HepG2 (cell line): Measurements from ENCODE around the gene ZNF318. TPM values are rescaled to one million over a fixed set of nuclear protein-coding genes. Genes with fewer than 3 reads are reported as not detected.
A peak's percentile ranks its signal among the peaks of the same experiment; 100 is the strongest.

Source experiments
- ARID2 ChIP-seq: sonication (generic); formaldehyde crosslinking; IDR thresholded peaks from 2 replicates; pipeline ENCODE4 v1.8.1; 2022; ENCODE audit warnings: mild to moderate bottlenecking, missing genetic modification reagents, borderline replicate concordance
- CENPX ChIP-seq: sonication (generic); formaldehyde crosslinking; IDR thresholded peaks from 2 replicates; pipeline ENCODE4 v1.9.0; 2021; ENCODE audit warnings: mild to moderate bottlenecking, missing genetic modification reagents, moderate library complexity
- DPF2 ChIP-seq: sonication (generic); formaldehyde crosslinking; IDR thresholded peaks from 2 replicates; pipeline ENCODE4 v1.4.0; 2020; ENCODE audit warnings: mild to moderate bottlenecking, low read depth, missing genetic modification reagents, borderline replicate concordance
- ELF4 ChIP-seq: sonication (generic); formaldehyde crosslinking; IDR thresholded peaks from 2 replicates; pipeline ENCODE4 v1.5.0; 2020; ENCODE audit warnings: missing genetic modification reagents, mild to moderate bottlenecking, moderate library complexity, borderline replicate concordance
- HCFC1 ChIP-seq: fragments of 150-350 bp; IDR thresholded peaks from 2 replicates; pipeline ENCODE4 v1.6.1; 2014; ENCODE audit warnings: low read depth, low read length
- ISL2 ChIP-seq: sonication (generic); formaldehyde crosslinking; IDR thresholded peaks from 2 replicates; pipeline ENCODE4 v1.5.0; 2020; ENCODE audit warnings: missing genetic modification reagents
- MIER3 ChIP-seq: IDR thresholded peaks from 2 replicates; pipeline ENCODE4 v1.6.1; 2016; ENCODE audit warnings: missing compliant biosample characterization, borderline replicate concordance
- MXD4 ChIP-seq: IDR thresholded peaks from 2 replicates; pipeline ENCODE4 v1.6.1; 2016; ENCODE audit warnings: mild to moderate bottlenecking, missing biosample characterization, missing genetic modification reagents
- NFE2 ChIP-seq: sonication (generic); formaldehyde crosslinking; IDR thresholded peaks from 2 replicates; pipeline ENCODE4 v1.4.0; 2020; ENCODE audit warnings: missing genetic modification reagents
- NRL ChIP-seq: sonication (generic); formaldehyde crosslinking; IDR thresholded peaks from 2 replicates; pipeline ENCODE4 v1.5.0; 2020; ENCODE audit warnings: missing genetic modification reagents, mild to moderate bottlenecking, moderate library complexity, borderline replicate concordance
- PBX3 ChIP-seq: sonication (generic); formaldehyde crosslinking; IDR thresholded peaks from 2 replicates; pipeline ENCODE4 v1.8.1; 2023; ENCODE audit warnings: missing genetic modification reagents, inconsistent platforms, borderline replicate concordance
- POLR2G ChIP-seq: fragments of 200-400 bp; formaldehyde crosslinking; IDR thresholded peaks from 2 replicates; pipeline ENCODE4 v1.6.1; 2018; ENCODE audit warnings: mild to moderate bottlenecking, low read depth, low read length, moderate library complexity
- REXO4 ChIP-seq: sonication (generic); formaldehyde crosslinking; IDR thresholded peaks from 2 replicates; pipeline ENCODE4 v1.8.0; 2022; ENCODE audit warnings: missing genetic modification reagents, mild to moderate bottlenecking, borderline replicate concordance
- TCF7 ChIP-seq: sonication (generic); IDR thresholded peaks from 2 replicates; pipeline ENCODE4 v1.6.1; 2016; ENCODE audit warnings: antibody characterized with exemption, low read depth
- ZFP1 ChIP-seq: IDR thresholded peaks from 2 replicates; pipeline ENCODE4 v1.6.1; 2016
- ZFP90 ChIP-seq: sonication (generic); formaldehyde crosslinking; IDR thresholded peaks from 2 replicates; pipeline ENCODE4 v1.8.0; 2022; ENCODE audit warnings: missing genetic modification reagents, mild to moderate bottlenecking, inconsistent platforms, borderline replicate concordance
- ZNF17 ChIP-seq: sonication (generic); formaldehyde crosslinking; IDR thresholded peaks from 2 replicates; pipeline ENCODE4 v1.5.0; 2020; ENCODE audit warnings: mild to moderate bottlenecking, missing genetic modification reagents
- ZNF281 ChIP-seq: sonication (generic); formaldehyde crosslinking; IDR thresholded peaks from 2 replicates; pipeline ENCODE4 v1.4.0; 2020; ENCODE audit warnings: missing genetic modification reagents, borderline replicate concordance
- ZNF441 ChIP-seq: sonication (generic); formaldehyde crosslinking; IDR thresholded peaks from 2 replicates; pipeline ENCODE4 v1.7.0; 2021; ENCODE audit warnings: missing genetic modification reagents, borderline replicate concordance
- ZSCAN9 ChIP-seq: IDR thresholded peaks from 2 replicates; pipeline ENCODE4 v1.6.1; 2016; ENCODE audit warnings: borderline replicate concordance
- polyA plus RNA-seq, 8 experiments: library from polyadenylated mRNA; depleted of rRNA in 3 of 8; stranded (reverse) in 7 of 8; unstranded in 1 of 8; fragments of >200 nt; fragmentation: Illumina TruSeq in 4 of 8; extraction: Trizol in 4 of 8; gene quantifications; 2 replicates each; pipeline versions ENCODE4 v1.2.1 to v1.2.3, GENCODE V29; 2011 to 2016; ENCODE audit warnings: low read depth in 4 of 8, missing spikeins in 1 of 8, mixed read lengths in 1 of 8; ENCODE audit not compliant: insufficient read depth in 1 of 8
- total RNA-seq, 5 experiments: library from RNA; depleted of rRNA; stranded (reverse); fragments of >200 nt; fragmentation: Illumina TruSeq; extraction: Trizol; gene quantifications; 2 replicates each; pipeline ENCODE4 v1.2.3, GENCODE V29; 2016; ENCODE audit warnings: low read depth in 1 of 5

Gene ZNF318
- total and polyA plus RNA-seq, 2 of the 13 experiments (the other 11 are each of a cell fraction or from before 2014, with no cell fraction given), result 13.0 to 14.5 TPM

GRCh38 chr6:43308101-43308989 lies 61.1 kb downstream of the ZNF318 start, which contains the start of gene CRIP3 (continued):
- TF ChIP-seq ZSCAN9 (CRISPR knock-in tag) (0 out of 2 replicates have a peak, but pooled peaks have one; percentile 44), ZFP1 (CRISPR knock-in tag) (no peak), ARID2 (CRISPR knock-in tag) (no peak), ZNF17 (CRISPR knock-in tag) (no peak), ISL2 (no peak), ELF4 (CRISPR knock-in tag) (no peak; the same call in 1 of the 2 replicates), NRL (CRISPR knock-in tag) (peak; percentile 89; the same call in 1 of the 2 replicates), REXO4 (no peak), PBX3 (no peak), MXD4 (CRISPR knock-in tag) (no peak; the same call in 1 of the 2 replicates), HCFC1 (no peak), ZNF281 (CRISPR knock-in tag) (no peak), NFE2 (CRISPR knock-in tag) (no peak), POLR2G (no peak), ZFP90 (no peak), MIER3 (no peak; the same call in 1 of the 2 replicates), ZNF441 (CRISPR knock-in tag) (peak; percentile 77; the same call in 1 of the 2 replicates), DPF2 (0 out of 2 replicates have a peak, but pooled peaks have one; percentile 24), TCF7 (no peak), CENPX (CRISPR knock-in tag) (no peak)
